ENCODE data around the gene POLA2.

The POLA2 gene

DNA sequence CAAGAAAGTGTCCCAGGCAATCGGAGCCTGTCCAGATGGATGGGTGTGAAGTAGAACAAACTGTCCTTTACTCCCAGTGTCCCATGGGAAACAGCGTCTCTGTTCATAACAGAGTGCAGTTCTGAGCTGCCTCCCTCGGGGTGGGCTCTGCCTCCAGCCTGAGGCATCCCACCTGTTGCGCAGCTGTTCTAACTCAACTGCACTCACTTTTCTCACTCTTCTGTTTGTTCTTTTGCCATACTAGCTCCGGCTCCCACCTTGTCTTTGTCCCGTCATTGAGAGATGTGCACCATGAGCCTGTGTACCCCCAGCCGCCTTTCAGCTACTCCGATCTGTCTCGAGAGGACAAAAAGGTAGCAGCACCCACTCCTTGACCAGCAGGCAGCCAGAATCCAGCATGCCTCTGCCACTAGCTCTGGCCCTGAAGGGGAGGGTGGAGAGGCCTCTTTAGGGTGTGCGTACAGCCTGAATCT lies 32.2 kb downstream of the POLA2 start:
- TF ChIP-seq, protein P1, sequence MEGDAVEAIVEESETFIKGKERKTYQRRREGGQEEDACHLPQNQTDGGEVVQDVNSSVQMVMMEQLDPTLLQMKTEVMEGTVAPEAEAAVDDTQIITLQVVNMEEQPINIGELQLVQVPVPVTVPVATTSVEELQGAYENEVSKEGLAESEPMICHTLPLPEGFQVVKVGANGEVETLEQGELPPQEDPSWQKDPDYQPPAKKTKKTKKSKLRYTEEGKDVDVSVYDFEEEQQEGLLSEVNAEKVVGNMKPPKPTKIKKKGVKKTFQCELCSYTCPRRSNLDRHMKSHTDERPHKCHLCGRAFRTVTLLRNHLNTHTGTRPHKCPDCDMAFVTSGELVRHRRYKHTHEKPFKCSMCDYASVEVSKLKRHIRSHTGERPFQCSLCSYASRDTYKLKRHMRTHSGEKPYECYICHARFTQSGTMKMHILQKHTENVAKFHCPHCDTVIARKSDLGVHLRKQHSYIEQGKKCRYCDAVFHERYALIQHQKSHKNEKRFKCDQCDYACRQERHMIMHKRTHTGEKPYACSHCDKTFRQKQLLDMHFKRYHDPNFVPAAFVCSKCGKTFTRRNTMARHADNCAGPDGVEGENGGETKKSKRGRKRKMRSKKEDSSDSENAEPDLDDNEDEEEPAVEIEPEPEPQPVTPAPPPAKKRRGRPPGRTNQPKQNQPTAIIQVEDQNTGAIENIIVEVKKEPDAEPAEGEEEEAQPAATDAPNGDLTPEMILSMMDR (IDR thresholded peaks at IDR 0.05): no peak

DNA sequence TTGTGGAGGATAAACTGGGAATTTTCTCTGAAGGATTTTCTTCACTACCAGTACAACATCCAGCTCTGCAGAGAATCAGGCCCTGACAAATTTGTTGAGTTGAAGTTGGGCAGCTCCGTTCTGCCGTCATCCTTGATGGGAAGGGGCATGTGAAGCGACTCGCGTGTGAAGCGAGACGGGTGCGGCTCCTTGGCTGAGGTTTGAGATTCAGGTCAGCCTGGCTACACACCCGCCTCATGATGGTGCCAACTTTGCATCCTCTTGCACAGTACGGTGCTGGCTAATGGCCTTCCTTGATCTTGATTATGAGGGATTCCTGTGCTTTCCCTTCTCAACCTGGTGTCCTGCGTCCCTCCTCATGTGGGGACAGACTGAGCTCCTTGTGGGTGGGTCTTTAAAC lies 33.2 kb downstream of the POLA2 start:
- TF ChIP-seq, protein P1 (IDR thresholded peaks at IDR 0.05): no peak

DNA sequence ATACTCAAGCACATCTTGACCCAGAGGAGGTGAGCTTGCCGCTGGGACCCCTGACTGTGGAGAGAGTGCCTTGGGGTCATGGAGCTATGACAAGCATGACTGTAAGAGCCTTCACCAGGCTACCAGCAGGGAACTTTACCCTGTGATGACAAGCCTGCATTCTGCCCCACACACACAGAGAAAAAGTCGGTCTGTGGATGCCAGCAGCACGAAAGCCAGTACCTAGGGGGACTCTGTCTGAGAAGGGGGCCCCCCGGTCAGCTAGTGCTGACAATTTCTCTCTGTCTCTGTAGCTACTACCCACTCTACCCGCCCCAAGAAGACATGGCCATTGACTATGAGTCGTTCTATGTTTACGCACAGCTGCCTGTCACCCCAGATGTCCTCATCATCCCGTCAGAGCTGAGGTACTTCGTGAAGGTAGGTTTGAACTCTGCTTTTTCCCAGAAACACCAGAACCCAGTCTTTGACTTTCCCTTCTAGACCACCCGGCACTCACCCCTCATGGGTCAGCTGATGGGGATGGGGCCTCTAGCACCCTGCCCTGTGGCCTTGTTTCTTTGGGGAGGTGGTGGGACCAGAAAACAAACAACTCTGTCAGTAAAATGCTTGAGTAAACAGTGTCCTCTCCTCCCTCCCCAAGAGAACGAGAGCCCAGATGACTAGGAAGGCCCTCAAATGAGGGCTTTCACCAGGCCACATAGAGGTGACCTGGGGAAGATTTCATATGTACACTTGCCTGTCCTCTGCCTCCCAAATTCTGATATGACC lies 34.0 kb downstream of the POLA2 start:
- TF ChIP-seq, protein P1 (IDR thresholded peaks at IDR 0.05): no peak

DNA sequence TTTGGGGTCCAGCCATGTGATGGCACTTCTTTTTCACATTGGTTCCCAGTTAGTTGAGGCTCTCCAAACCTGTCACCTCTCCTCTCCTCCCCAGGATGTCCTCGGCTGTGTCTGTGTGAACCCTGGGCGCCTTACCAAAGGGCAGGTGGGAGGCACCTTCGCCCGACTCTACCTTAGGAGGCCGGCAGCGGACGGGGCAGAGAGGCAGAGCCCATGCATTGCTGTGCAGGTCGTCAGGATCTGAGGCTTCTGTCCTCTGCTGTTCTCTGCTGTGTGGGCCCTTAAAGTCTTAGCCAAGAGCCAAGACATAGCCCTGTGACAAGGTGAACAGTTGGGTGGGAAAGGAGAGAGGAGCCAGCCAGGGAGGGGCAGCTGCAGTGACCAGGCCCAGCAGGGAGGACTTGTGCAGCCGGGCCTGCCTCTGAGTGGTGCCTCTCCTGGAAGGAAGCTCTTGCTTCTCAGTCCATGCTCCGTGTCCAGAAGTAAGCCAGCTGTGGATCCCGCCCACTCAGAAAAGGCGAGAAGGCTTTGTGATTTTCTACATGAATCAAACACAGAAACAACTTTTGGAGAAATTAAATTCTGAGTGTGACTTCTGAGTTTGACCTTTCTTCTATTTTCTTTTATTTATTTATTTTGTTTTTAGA lies 35.4 kb downstream of the POLA2 start:
- TF ChIP-seq, protein P1 (IDR thresholded peaks at IDR 0.05): no peak

DNA sequence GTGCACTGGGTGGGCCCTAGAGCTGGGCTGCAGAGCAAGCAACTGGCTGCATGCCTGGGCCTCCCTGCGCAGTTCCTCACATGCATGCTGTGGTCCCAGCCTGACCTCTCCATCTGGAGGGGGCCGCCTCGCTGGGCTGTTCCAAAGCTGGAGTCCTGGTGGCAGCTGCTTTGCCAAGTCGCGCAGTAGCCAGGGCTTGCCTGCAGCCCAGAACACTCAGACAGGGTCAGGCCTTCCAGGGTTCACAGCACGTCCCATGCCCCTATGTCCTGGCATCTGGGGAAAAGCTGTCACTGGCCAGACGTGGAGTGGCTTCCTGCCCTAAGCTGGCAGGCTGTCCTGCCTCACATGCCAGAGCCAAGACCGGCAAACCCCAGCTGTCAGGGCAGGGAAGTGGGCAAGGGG lies 36.4 kb downstream of the POLA2 start:
- TF ChIP-seq, protein P1 (IDR thresholded peaks at IDR 0.05): no peak

DNA sequence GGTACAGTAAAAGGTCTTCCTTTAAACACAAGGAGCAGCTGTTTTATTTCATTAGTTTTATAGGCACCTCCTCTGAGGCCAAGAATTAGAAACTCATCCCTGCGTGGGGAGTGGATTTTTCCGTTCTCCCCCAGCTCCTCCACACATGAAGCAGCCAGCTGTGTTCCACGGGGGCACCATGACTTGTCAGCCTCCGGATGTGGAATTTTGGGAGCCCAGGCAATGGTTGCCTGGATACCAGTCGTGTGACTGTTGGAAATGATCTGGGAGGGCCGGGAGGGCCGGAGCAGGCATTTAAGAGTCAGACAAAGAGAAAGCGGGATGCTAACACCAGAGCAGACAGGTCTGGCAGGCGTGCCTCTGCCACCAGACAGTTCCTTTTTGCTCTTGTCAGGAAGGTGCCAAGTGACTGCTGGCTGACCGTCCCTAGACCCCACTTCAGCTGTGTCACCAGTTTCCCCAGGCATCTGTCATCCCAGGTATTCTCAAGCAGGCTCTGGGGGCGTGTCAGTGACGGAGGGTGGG lies 37.0 kb downstream of the POLA2 start:
- TF ChIP-seq, protein P1 (IDR thresholded peaks at IDR 0.05): no peak

DNA sequence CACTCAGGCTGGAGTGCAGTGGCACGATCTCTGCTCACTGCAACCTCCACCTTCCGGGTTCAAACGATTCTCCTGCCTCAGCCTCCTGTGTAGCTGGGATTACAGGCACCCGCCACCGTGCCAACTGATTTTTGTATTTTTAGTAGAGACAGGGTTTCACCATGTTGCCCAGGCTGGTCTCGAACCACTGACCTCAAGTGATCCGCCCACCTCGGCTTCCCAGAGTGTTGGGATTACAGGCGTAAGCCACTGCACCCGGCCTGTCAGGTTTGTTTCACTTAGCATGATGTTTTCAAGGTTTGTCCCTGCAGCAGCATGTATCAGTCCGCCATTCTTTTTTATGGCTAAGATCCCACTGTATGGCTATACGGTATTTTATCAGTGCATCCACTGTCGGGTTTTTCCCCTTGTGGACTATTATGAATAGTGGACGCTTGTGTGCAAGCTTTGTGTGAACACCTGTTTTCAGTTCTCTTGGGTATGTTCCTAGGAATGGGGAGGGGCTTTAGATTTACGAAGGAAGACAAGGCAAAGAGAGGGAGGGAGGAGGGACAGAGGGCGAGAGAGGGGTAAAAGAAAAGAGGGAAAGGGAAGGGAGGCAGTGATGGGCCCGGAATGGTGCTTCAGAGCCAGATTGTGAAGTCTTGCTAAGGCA lies 39.0 kb downstream of the POLA2 start:
- TF ChIP-seq, protein P1 (IDR thresholded peaks at IDR 0.05): no peak
